Measurements from ENCODE around the gene HAO2.
"Not testable (repeated sequence)": the region's sequence is repeated elsewhere in the genome, so short reads cannot be mapped to it uniquely, and the experiment has no call there.

The HAO2 gene

DNA sequence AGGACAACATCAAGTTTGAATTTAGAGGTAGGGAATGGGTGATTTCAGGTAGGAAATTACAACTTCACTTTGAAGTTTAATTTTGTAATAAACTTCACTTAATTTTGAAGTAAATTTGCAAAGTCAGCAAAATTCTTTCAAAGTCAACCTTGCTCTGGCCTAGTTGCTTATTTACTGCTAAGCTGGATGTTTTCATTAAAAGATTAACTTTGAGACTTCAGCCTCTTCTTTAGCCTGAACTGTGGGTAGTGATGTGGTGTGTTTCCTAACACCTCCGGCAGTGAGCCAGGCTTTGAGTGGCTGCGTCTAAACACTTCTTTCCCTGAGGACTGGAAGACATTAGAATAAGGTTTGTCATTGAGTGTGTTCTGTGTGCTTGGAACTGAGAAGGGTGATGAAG is at the start of gene HAO2:
HAO2 (plus strand) TSS at position 232 of the 400 bp plus-strand sequence. CDS start 12,301 bp downstream, outside the sequence.
- no peak for DNase-seq

- DNase-seq = no peak
These were observed 48.5 kb upstream of the HAO2 start for GRCh38 chr1:119320100-119320499.

- DNase-seq = no peak
These were observed 46.7 kb upstream of the HAO2 start for GRCh38 chr1:119321666-119322419.

DNA sequence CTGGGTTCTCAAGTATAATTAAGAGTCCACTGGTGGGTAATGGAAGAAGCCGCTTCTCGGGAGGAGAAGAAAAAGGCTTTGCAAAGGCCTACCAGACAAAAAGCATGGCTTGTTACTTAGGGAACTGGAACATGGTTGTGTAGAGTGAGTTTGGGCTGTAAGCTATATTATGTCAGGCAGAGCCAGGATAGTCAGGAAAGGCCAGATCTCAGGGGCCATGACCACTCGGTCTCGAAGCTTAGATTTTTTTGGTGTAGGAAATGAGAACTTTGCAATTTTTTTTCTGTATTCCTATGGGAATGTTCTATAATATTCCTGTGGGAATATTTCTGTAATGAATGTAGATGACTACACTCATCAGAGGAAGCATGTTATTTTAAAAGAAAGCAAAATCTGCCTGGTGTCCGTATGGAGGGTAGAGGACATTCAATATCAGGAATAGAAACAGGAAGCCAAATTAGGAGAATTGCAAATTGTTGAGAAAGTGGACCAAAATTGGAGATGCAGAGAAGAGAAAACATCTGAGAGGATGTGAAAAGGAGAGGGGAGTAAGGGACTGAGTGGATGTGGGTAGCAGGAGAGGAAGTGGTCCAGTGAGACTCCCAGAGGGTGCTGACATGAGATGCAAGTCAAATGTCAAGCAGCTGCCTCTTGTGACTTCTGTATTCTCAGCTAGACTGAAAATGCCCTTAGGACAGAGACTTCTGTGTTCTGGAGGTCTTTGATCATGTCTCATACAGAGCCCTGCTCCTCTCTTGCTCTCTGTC is 45.2 kb upstream of the HAO2 start:
- no peak for DNase-seq

- no peak for DNase-seq
These were observed 44.4 kb upstream of the HAO2 start for GRCh38 chr1:119324198-119324597.

DNA sequence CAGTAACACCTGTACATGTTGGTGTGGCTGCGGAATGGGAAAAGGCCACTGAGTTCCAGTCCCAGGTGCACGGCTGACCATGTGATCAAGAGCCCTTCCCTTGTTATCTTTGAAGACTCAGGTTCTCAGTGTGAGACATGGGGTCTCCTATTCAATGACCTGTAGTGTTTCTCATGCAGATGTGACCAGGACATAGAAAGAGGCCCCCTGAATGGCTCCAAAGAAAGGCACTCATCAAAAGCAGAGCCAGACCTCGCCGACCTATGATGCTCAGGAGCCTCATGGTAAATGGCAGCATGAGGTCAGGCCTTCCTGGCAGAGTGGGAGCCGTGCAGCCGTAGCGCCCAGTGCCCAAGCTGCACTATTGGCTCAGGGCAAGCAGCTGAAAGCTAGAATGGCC is 42.3 kb upstream of the HAO2 start:
- DNase-seq = no peak

GRCh38 chr1:119327094-119327449 is 41.5 kb upstream of the HAO2 start:
- no peak for DNase-seq

GRCh38 chr1:119327450-119328155 is 41.0 kb upstream of the HAO2 start:
- DNase-seq = peak; percentile 88

- no peak for DNase-seq
These were observed 38.8 kb upstream of the HAO2 start for GRCh38 chr1:119329541-119330461.

DNA sequence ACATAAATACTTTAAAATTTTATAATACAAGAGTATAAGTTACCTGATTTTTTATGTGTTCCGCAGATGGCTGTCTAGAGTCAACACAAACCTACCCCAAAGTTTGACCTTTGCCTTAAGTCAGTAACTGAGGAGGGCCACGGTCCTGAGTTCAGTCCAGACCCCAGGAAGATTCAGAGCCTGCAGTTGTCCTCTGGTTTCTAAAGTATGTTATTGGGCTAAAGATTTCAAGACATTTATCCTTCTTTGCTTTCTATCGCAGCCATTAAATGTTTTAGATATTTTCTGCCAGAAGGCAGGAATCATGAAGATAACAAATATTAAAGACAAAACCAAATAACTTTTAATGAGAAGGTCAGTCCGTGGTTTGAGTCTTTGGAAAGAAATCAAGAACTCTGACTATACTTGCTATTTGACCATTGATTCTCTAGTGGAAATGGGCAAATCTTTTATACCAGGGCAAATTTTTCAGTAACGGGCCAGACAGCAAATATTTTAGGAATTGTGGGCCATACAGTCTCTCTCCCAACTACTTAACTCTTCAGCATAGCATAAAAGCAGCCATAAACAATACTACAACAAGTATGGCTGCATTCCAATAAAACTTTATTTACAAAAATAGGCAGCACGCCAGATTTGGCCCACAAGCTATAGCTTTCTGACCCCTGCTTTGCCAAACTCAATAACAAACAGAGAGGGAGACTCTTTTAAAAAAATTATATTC is 38.0 kb upstream of the HAO2 start:
- no peak for DNase-seq

GRCh38 chr1:119331190-119331515 is 37.4 kb upstream of the HAO2 start:
- no peak for DNase-seq

DNA sequence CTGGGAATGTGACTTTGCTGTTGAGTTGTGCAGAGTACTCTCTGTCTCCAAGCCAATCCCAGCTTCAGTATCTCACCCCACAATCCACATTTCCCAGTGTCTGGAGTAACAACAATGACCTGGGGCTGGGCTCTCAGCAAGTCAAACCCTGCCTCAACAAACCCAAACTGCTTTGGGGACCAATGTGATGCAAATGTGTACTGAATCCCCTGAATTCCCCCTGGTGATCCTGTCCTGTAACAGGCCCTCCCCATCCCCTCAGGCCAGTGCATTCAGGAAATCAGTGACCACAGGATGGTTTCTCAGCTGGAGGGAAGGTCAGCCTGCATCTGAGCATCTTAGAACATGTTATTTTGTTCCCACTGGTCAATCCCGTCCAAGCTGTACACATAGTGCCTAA is 36.7 kb upstream of the HAO2 start:
- no peak for DNase-seq

- DNase-seq = no peak
These were observed 36.0 kb upstream of the HAO2 start for GRCh38 chr1:119332622-119333021.

DNA sequence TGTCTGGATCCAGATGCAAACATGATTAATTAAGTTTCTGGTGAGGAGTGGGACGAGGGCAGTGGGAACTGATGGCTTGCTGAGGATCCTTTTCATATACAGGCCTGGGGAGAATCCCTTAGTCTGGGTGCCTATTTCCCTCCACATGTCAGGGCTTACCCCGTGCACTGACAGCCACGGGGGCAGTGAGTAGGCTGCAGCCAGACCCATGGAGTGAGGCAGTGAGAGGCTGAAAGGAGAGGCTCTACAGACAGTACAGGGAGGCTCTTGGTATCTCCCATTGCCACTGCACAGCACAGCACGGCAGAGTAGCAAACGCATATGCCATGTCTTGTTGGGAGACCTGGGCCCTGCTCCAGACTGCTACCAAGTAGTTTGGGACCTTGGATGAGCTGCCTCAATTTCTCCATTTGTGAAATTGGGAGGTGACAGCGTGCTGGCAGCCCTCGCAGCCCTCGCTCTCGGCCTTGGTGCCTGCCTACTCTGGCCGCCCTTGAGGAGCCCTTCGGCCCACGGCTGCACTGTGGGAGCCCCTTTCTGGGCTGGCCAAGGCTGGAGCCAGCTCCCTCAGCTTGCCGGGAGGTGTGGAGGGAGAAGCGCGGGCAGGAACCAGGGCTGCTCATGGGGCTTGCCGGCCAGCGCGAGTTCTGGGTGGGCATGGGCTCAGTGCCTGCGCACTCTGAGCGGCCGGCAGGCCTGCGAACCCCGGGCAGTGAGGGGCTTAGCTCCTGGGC is 35.3 kb upstream of the HAO2 start:
- no peak for DNase-seq

DNA sequence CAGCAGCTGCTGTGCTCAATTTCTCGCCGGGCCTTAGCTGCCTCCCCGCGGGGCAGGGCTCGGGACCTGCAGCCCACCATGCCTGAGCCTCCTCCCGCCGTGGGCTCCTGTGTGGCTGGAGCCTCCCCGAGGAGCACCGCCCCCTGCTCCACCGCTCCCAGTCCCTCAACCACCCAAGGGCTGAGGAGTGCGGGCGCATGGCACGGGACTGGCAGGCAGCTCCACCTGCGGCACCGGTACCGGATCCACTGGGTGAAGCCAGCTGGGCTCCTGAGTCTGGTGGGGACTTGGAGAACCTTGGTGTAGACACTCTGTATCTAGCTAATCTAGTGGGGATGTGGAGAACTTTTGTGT is 34.7 kb upstream of the HAO2 start:
- not testable (repeated sequence) for DNase-seq

- no peak for DNase-seq
These were observed 31.7 kb upstream of the HAO2 start for GRCh38 chr1:119336848-119337247.

DNA sequence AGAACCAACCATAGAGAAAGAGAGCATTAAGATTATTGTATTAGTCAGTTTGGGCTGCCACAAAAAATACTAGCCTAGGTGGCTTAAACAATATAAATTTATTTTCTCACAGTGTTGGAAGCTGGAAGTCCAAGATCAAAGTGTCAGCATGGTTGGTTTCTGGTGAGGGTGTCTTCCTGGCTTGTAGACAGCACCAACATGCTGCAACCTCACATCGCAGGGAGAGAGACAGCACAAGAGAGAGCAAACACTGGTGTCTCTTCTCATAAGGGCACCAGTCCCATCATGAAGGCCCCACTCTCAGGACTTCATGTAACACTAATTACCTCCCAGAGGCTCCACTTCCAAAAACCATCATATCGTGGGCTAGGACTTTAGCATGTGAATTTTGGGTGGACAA is 30.6 kb upstream of the HAO2 start:
- no peak for DNase-seq

- DNase-seq = no peak
These were observed 29.8 kb upstream of the HAO2 start for GRCh38 chr1:119338757-119339156.

DNA sequence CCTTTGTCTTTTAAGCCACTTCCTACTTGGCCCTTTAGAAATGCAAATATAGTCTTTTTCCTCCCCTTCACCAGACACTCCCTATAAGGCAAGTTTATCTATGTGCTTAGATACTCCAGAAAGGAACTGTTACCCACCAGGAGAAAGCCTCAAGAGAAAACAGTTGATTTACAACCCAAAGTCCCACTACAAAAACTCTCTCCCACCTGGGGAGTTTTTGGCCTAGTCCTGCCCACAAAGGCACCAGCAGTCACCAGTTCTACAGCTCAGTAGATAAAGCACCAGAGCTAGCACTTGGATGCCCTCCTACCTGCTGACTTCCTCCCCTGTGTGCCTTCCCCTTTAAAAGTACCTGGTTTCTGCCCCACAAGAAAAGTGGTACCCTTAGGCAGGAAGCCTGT is 27.7 kb upstream of the HAO2 start:
- no peak for DNase-seq

- DNase-seq = no peak
These were observed 27.1 kb upstream of the HAO2 start for GRCh38 chr1:119341372-119341947.

- no peak for DNase-seq
These were observed 23.2 kb upstream of the HAO2 start for GRCh38 chr1:119345398-119345797.

Data from SHP77 treated with DMSO at 0.1 percent for 48 hours (cell line).